ENCODE measurements around the gene REPS2.

REPS2 gene

DNA sequence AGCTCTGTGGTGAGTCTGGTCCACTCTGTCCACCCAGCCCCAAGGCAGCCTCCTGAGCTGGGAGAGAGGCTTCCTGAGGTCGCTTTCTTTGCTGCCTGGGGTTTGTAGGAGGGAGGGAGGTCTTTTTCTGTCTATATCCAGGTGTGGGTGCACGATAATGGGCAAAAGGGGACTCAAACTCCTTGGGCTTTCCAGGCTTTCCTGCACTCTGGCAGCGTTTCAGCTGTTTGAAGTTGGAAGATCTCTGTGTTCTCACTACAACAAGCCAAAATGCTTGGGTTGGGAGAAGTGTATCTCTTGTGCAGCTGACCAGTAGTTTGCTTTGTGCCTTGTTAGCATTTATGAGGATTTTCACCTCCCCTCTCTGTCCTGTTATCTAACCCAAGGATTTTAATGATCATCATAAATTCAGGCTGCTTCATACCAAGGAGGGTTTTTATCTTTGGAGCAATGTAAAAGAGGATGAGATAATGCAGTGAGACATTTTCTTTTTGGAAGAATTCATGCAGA is 126.3 kb downstream of the REPS2 start:
- Histone ChIP-seq H3K4ac (ENCODE audit: low read depth, low read length) (no peak overlapping the region), H3K18ac (ENCODE audit: low read length) (no peak overlapping the region), H2AK5ac (ENCODE audit: low read length) (no peak overlapping the region), H3K56ac (ENCODE audit: low read length) (no peak overlapping the region), H3K27ac (ENCODE audit: low read depth, low read length) (no peak overlapping the region), H3K36me3 (ENCODE audit: control insufficient read depth, insufficient read depth, low read length) (no peaks in the 10 kb centered on the region), H4K8ac (ENCODE audit: low read depth, low read length) (no peak overlapping the region), H3K79me2 (ENCODE audit: control insufficient read depth, insufficient read depth, low read length) (no peaks in the 10 kb centered on the region), H2BK15ac (replicated peaks; ENCODE audit: low read depth) (no peak overlapping the region), H2BK120ac (ENCODE audit: low read depth, low read length) (no peak overlapping the region), H3K4me2 (ENCODE audit: low read length) (no peak overlapping the region), H3K79me1 (ENCODE audit: low read length) (no peaks in the 10 kb centered on the region), H2BK5ac (ENCODE audit: low read length) (no peak overlapping the region), H3K9ac (ENCODE audit: low read length) (no peak overlapping the region), H3K4me3 (ENCODE audit: low read length) (no peak overlapping the region), H3K4me1 (ENCODE audit: control insufficient read depth, low read depth, low read length) (no peaks in the 10 kb centered on the region), H4K5ac (ENCODE audit: low read length) (no peak overlapping the region), H3K23ac (ENCODE audit: low read length) (no peak overlapping the region), H3K27me3 (ENCODE audit: insufficient read depth, low read length, poor library complexity) (no peaks in the 10 kb centered on the region)
- WGBS (ENCODE audit: extremely low coverage, insufficient coverage, low lambda C conversion rate) = no CpG with 5 or more reads among the region's 3 CpGs
- no peak for DNase-seq

DNA sequence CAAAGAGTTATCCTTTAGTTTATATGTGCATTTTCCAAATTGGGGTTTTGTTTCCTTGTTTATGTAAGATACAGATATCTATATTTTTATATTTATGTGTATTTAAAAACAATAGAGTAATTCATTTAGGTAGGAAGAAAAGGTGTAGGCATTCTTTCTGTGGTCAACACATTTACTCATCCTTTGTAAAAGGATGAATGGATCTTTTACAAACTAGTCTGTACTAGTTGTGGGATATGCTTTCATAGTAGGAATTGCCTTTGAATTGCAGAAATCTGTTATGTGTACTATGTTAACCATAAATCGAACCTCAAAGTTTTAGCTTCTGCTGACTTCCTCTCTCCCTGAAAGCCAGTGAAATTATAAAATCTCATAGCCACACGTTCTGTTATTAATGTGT is 128.5 kb downstream of the REPS2 start:
- Histone ChIP-seq H3K79me2 (ENCODE audit: control insufficient read depth, insufficient read depth, low read length) (no peaks in the 10 kb centered on the region), H2BK120ac (ENCODE audit: low read depth, low read length) (no peak overlapping the region), H3K27me3 (ENCODE audit: insufficient read depth, low read length, poor library complexity) (no peaks in the 10 kb centered on the region), H3K4me2 (ENCODE audit: low read length) (no peak overlapping the region), H4K8ac (ENCODE audit: low read depth, low read length) (no peak overlapping the region), H2BK15ac (replicated peaks; ENCODE audit: low read depth) (no peak overlapping the region), H4K5ac (ENCODE audit: low read length) (no peak overlapping the region), H3K18ac (ENCODE audit: low read length) (no peak overlapping the region), H3K4ac (ENCODE audit: low read depth, low read length) (no peak overlapping the region), H3K4me3 (ENCODE audit: low read length) (no peak overlapping the region), H3K9ac (ENCODE audit: low read length) (no peak overlapping the region), H3K23ac (ENCODE audit: low read length) (no peak overlapping the region), H3K79me1 (ENCODE audit: low read length) (no peaks in the 10 kb centered on the region), H3K56ac (ENCODE audit: low read length) (no peak overlapping the region), H3K4me1 (ENCODE audit: control insufficient read depth, low read depth, low read length) (no peaks in the 10 kb centered on the region), H2AK5ac (ENCODE audit: low read length) (no peak overlapping the region), H2BK5ac (ENCODE audit: low read length) (no peak overlapping the region), H3K27ac (ENCODE audit: low read depth, low read length) (no peak overlapping the region), H3K36me3 (ENCODE audit: control insufficient read depth, insufficient read depth, low read length) (no peaks in the 10 kb centered on the region)
- whole genome bisulfite sequencing (ENCODE audit: extremely low coverage, insufficient coverage, low lambda C conversion rate) = no CpG with 5 or more reads among the region's 2 CpGs
- no peak for DNase-seq

DNA sequence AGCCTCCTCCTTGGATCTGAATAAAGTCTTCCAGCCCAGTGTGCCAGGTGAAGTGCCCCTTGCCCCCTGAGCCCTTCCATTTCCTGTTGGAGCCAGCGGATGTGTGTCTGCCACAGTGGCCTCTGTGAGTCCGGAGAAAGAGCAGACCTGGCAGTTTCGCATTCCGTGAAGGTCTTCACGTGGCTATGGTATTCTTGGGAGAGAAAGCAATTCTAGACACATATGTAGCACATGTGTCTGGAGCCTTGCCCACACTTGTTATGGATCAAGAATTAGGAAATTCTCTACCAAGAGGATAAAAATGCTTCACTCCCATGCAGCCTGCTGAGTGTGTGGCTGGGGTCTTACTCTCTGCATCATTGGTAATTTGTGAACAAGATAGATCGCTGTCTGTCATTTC is 130.9 kb downstream of the REPS2 start:
- Histone ChIP-seq H3K79me1 (ENCODE audit: low read length) (no peaks in the 10 kb centered on the region), H3K23ac (ENCODE audit: low read length) (no peak overlapping the region), H3K27me3 (ENCODE audit: insufficient read depth, low read length, poor library complexity) (no peaks in the 10 kb centered on the region), H4K8ac (ENCODE audit: low read depth, low read length) (no peak overlapping the region), H3K79me2 (ENCODE audit: control insufficient read depth, insufficient read depth, low read length) (no peaks in the 10 kb centered on the region), H3K9ac (ENCODE audit: low read length) (no peak overlapping the region), H3K4me2 (ENCODE audit: low read length) (no peak overlapping the region), H2BK5ac (ENCODE audit: low read length) (no peak overlapping the region), H3K56ac (ENCODE audit: low read length) (no peak overlapping the region), H2BK15ac (replicated peaks; ENCODE audit: low read depth) (no peak overlapping the region), H3K4ac (ENCODE audit: low read depth, low read length) (no peak overlapping the region), H3K27ac (ENCODE audit: low read depth, low read length) (no peak overlapping the region), H3K4me3 (ENCODE audit: low read length) (no peak overlapping the region), H2AK5ac (ENCODE audit: low read length) (no peak overlapping the region), H2BK120ac (ENCODE audit: low read depth, low read length) (no peak overlapping the region), H3K18ac (ENCODE audit: low read length) (no peak overlapping the region), H3K36me3 (ENCODE audit: control insufficient read depth, insufficient read depth, low read length) (no peaks in the 10 kb centered on the region), H3K4me1 (ENCODE audit: control insufficient read depth, low read depth, low read length) (no peaks in the 10 kb centered on the region), H4K5ac (ENCODE audit: low read length) (no peak overlapping the region)
- DNase-seq = no peak
- no CpG with 5 or more reads among the region's 6 CpGs for WGBS (ENCODE audit: extremely low coverage, insufficient coverage, low lambda C conversion rate)

DNA sequence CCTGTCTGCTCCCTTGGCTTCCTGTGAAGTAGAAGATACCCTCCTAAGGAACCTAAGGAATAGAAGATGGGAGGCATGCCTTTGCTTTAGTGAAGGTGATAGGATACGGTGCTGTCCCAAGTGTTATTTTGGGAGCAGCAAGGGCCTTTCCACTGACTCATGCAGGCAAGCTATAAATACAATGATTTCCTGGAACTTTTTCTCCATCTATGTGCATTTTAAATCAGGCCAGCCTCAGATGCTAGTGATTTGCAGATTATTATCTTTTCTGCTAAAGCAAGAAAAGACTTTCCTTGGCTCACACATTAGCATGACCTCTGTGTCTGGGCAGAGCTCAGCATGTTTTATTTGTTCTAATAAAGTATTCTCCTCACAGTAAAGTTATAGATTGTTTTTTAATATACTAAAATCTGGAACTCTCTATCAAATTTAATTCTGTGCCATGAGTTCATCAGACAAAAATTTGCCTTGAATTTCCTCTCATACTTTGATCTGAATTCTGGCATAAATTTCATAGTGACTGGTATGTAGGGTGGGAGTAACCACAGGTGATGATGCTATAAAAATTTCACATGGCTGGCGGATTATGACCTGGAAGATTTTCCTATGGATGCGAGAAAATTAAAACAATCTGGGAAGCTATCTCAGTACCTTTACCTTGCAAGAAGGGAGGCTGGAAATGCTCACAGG is 131.7 kb downstream of the REPS2 start:
- Histone ChIP-seq H3K27ac (ENCODE audit: low read depth, low read length) (no peak overlapping the region), H3K4ac (ENCODE audit: low read depth, low read length) (no peak overlapping the region), H3K18ac (ENCODE audit: low read length) (no peak overlapping the region), H3K27me3 (ENCODE audit: insufficient read depth, low read length, poor library complexity) (no peaks in the 10 kb centered on the region), H3K4me2 (ENCODE audit: low read length) (no peak overlapping the region), H3K36me3 (ENCODE audit: control insufficient read depth, insufficient read depth, low read length) (no peaks in the 10 kb centered on the region), H2AK5ac (ENCODE audit: low read length) (no peak overlapping the region), H2BK120ac (ENCODE audit: low read depth, low read length) (no peak overlapping the region), H4K5ac (ENCODE audit: low read length) (no peak overlapping the region), H2BK15ac (replicated peaks; ENCODE audit: low read depth) (no peak overlapping the region), H2BK5ac (ENCODE audit: low read length) (no peak overlapping the region), H3K4me3 (ENCODE audit: low read length) (no peak overlapping the region), H3K56ac (ENCODE audit: low read length) (no peak overlapping the region), H3K4me1 (ENCODE audit: control insufficient read depth, low read depth, low read length) (no peaks in the 10 kb centered on the region), H4K8ac (ENCODE audit: low read depth, low read length) (no peak overlapping the region), H3K79me2 (ENCODE audit: control insufficient read depth, insufficient read depth, low read length) (no peaks in the 10 kb centered on the region), H3K79me1 (ENCODE audit: low read length) (no peaks in the 10 kb centered on the region), H3K9ac (ENCODE audit: low read length) (no peak overlapping the region), H3K23ac (ENCODE audit: low read length) (no peak overlapping the region)
- WGBS (ENCODE audit: extremely low coverage, insufficient coverage, low lambda C conversion rate) = no CpG with 5 or more reads among the region's 3 CpGs
- peak; percentile 32 for DNase-seq

DNA sequence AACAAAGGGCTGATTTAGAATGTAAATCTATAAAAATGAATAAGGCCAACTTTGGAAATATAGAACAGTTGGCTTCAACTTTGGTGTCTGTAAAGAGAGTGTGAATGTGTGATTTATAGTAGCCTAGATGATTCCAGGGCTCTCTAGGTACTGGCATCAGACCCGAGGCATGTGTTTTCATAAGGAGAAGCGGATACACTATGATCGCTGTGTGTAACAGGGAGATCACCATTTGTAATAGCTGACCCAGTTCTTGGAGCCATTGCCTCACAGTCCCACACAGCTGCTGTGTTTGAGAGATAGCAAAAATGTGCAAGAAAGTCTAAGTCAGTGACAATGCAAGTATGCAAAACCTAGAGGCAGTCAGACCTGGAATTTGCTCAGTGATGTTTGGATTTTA is 135.1 kb downstream of the REPS2 start:
- Histone ChIP-seq H3K4me3 (ENCODE audit: low read length) (no peak overlapping the region), H2BK5ac (ENCODE audit: low read length) (no peak overlapping the region), H3K27ac (ENCODE audit: low read depth, low read length) (no peak overlapping the region), H4K8ac (ENCODE audit: low read depth, low read length) (no peak overlapping the region), H3K18ac (ENCODE audit: low read length) (no peak overlapping the region), H3K4me1 (ENCODE audit: control insufficient read depth, low read depth, low read length) (no peaks in the 10 kb centered on the region), H3K56ac (ENCODE audit: low read length) (no peak overlapping the region), H3K36me3 (ENCODE audit: control insufficient read depth, insufficient read depth, low read length) (no peaks in the 10 kb centered on the region), H4K5ac (ENCODE audit: low read length) (no peak overlapping the region), H2AK5ac (ENCODE audit: low read length) (no peak overlapping the region), H2BK120ac (ENCODE audit: low read depth, low read length) (no peak overlapping the region), H2BK15ac (replicated peaks; ENCODE audit: low read depth) (no peak overlapping the region), H3K4me2 (ENCODE audit: low read length) (no peak overlapping the region), H3K79me1 (ENCODE audit: low read length) (no peaks in the 10 kb centered on the region), H3K79me2 (ENCODE audit: control insufficient read depth, insufficient read depth, low read length) (no peaks in the 10 kb centered on the region), H3K27me3 (ENCODE audit: insufficient read depth, low read length, poor library complexity) (no peaks in the 10 kb centered on the region), H3K23ac (ENCODE audit: low read length) (no peak overlapping the region), H3K4ac (ENCODE audit: low read depth, low read length) (no peak overlapping the region), H3K9ac (ENCODE audit: low read length) (no peak overlapping the region)
- WGBS (ENCODE audit: extremely low coverage, insufficient coverage, low lambda C conversion rate) = no CpG with 5 or more reads among the region's 3 CpGs
- no peak for DNase-seq

DNA sequence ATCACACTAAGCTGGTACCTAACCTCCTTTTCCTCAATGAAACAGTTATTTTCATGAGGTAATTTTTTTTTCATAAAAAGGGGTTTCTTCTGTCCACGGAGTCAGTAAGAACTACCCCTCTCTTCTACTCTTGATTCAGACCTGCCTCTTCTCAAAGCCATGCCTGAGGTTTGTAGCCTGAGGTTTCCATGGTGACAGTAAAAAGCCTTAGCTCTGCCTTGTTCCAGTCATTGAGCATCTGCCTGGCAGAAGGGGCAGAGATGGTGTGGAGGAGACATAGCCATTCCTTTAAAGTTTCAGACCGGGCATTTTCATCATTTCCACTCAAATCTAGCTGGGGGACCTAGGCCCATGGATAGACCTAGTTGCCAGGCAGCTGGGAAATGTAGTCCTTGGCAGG is 135.5 kb downstream of the REPS2 start:
- Histone ChIP-seq H3K18ac (ENCODE audit: low read length) (no peak overlapping the region), H4K5ac (ENCODE audit: low read length) (no peak overlapping the region), H3K56ac (ENCODE audit: low read length) (no peak overlapping the region), H3K27ac (ENCODE audit: low read depth, low read length) (no peak overlapping the region), H3K9ac (ENCODE audit: low read length) (no peak overlapping the region), H3K36me3 (ENCODE audit: control insufficient read depth, insufficient read depth, low read length) (no peaks in the 10 kb centered on the region), H3K4ac (ENCODE audit: low read depth, low read length) (no peak overlapping the region), H3K23ac (ENCODE audit: low read length) (no peak overlapping the region), H3K4me3 (ENCODE audit: low read length) (no peak overlapping the region), H2BK5ac (ENCODE audit: low read length) (no peak overlapping the region), H3K4me2 (ENCODE audit: low read length) (no peak overlapping the region), H2BK120ac (ENCODE audit: low read depth, low read length) (no peak overlapping the region), H3K79me1 (ENCODE audit: low read length) (no peaks in the 10 kb centered on the region), H3K79me2 (ENCODE audit: control insufficient read depth, insufficient read depth, low read length) (no peaks in the 10 kb centered on the region), H4K8ac (ENCODE audit: low read depth, low read length) (no peak overlapping the region), H3K4me1 (ENCODE audit: control insufficient read depth, low read depth, low read length) (no peaks in the 10 kb centered on the region), H2AK5ac (ENCODE audit: low read length) (no peak overlapping the region), H3K27me3 (ENCODE audit: insufficient read depth, low read length, poor library complexity) (no peaks in the 10 kb centered on the region), H2BK15ac (replicated peaks; ENCODE audit: low read depth) (no peak overlapping the region)
- DNase-seq = peak; percentile 11
- no CpG with 5 or more reads among the region's 2 CpGs for WGBS (ENCODE audit: extremely low coverage, insufficient coverage, low lambda C conversion rate)

Data from mesendoderm (in vitro differentiated cells).